ENCODE data around the gene ABCA3. TPM values are rescaled to one million over a fixed set of nuclear protein-coding genes. Genes with fewer than 3 reads are reported as not detected.

The ABCA3 gene
- polyA plus RNA-seq, 1 experiment = 3.8 TPM

DNA sequence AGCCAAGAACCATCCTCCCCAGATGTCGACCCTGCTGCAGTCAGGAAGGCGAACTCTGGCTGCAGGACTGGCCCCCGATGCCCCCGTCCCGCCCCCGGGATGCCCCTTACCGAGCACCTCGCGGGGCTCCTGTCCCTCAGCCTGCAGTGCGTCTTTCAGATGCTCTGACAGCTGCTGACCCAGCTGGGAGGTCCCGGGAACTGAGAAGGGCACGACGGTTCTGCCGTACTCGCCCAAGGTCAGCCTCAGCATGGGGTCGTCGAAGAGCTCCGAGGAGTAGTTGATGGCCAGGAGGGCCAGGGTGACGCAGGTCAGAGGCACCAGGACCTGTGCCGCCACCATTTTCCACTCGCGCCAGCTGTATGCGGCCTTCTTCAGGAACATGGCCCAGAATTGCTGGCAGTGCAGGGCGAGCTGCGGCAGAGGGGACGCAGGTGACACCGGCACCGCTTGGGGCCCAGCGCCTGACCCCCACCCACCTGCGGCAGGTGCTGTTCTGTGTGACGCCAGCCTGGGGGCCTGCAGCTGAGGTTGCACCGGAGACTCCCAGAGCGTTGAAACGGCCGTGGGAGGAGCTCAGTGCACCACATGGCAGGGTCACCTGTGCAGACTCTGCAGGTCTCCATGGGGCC lies 52.5 kb downstream of the ABCA3 start:
- CTCF ChIA-PET = interaction anchor here (1.0 to 1.3 kb wide), 2 partner anchors 15 to 18 kb away, joined by 4 read pairs; no protein-coding TSS in a partner anchor
- POLR2A ChIA-PET = interaction anchor here (0.5 kb wide), 1 partner anchor 414 kb away, joined by 19 read pairs; no protein-coding TSS in a partner anchor
- no peaks in the 10 kb centered on the region for H3K27me3 ChIP-seq (ENCODE audit: control insufficient read depth, insufficient read depth, low read length)

GRCh38 chr16:2286550-2286949 lies 54.0 kb downstream of the ABCA3 start:
- ChIA-PET POLR2A (no interaction called here), CTCF (no interaction called here)
- no peaks in the 10 kb centered on the region for H3K36me3 ChIP-seq (ENCODE audit: control insufficient read depth, insufficient read depth, low read length)
- no peak for DNase-seq (ENCODE audit: low read depth)
- no peaks in the 10 kb centered on the region for H3K27me3 ChIP-seq (ENCODE audit: control insufficient read depth, insufficient read depth, low read length)
- TF ChIP-seq, protein P1, sequence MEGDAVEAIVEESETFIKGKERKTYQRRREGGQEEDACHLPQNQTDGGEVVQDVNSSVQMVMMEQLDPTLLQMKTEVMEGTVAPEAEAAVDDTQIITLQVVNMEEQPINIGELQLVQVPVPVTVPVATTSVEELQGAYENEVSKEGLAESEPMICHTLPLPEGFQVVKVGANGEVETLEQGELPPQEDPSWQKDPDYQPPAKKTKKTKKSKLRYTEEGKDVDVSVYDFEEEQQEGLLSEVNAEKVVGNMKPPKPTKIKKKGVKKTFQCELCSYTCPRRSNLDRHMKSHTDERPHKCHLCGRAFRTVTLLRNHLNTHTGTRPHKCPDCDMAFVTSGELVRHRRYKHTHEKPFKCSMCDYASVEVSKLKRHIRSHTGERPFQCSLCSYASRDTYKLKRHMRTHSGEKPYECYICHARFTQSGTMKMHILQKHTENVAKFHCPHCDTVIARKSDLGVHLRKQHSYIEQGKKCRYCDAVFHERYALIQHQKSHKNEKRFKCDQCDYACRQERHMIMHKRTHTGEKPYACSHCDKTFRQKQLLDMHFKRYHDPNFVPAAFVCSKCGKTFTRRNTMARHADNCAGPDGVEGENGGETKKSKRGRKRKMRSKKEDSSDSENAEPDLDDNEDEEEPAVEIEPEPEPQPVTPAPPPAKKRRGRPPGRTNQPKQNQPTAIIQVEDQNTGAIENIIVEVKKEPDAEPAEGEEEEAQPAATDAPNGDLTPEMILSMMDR (IDR thresholded peaks at IDR 0.05; ENCODE audit: insufficient read depth, low read depth, low read length) = no peak
- no peak overlapping the region for H3K4me3 ChIP-seq (ENCODE audit: low read depth, low read length)

More for the DNA sequence above, 52.5 kb downstream of the ABCA3 start:
- Histone ChIP-seq H3K36me3 (ENCODE audit: control insufficient read depth, insufficient read depth, low read length) (no peaks in the 10 kb centered on the region), H3K4me3 (ENCODE audit: low read depth, low read length) (no peak overlapping the region)
- no peak for DNase-seq (ENCODE audit: low read depth)
- TF ChIP-seq, protein P1 (IDR thresholded peaks at IDR 0.05; ENCODE audit: insufficient read depth, low read depth, low read length) = no peak

- ChIA-PET CTCF (no interaction called here), POLR2A (no interaction called here)
- H3K36me3 ChIP-seq (ENCODE audit: control insufficient read depth, insufficient read depth, low read length) = no peaks in the 10 kb centered on the region
- TF ChIP-seq, protein P1 (IDR thresholded peaks at IDR 0.05; ENCODE audit: insufficient read depth, low read depth, low read length) = no peak
- H3K27me3 ChIP-seq (ENCODE audit: control insufficient read depth, insufficient read depth, low read length) = no peaks in the 10 kb centered on the region
- H3K4me3 ChIP-seq (ENCODE audit: low read depth, low read length) = no peak overlapping the region
- no peak for DNase-seq (ENCODE audit: low read depth)
Measured at GRCh38 chr16:2285731-2286191, 54.8 kb downstream of the ABCA3 start.

GRCh38 chr16:2284797-2285576 lies 55.5 kb downstream of the ABCA3 start:
- H3K27me3 ChIP-seq (ENCODE audit: control insufficient read depth, insufficient read depth, low read length) = no peaks in the 10 kb centered on the region
- ChIA-PET POLR2A (no interaction called here), CTCF (no interaction called here)
- TF ChIP-seq, protein P1 (IDR thresholded peaks at IDR 0.05; ENCODE audit: insufficient read depth, low read depth, low read length) = no peak
- no peak for DNase-seq (ENCODE audit: low read depth)
- H3K4me3 ChIP-seq (ENCODE audit: low read depth, low read length) = no peak overlapping the region
- H3K36me3 ChIP-seq (ENCODE audit: control insufficient read depth, insufficient read depth, low read length) = no peaks in the 10 kb centered on the region

GRCh38 chr16:2284001-2284770 lies 56.3 kb downstream of the ABCA3 start:
- ChIA-PET CTCF (no interaction called here), POLR2A (no interaction called here)
- DNase-seq (ENCODE audit: low read depth) = no peak
- no peak overlapping the region for H3K4me3 ChIP-seq (ENCODE audit: low read depth, low read length)
- TF ChIP-seq, protein P1 (IDR thresholded peaks at IDR 0.05; ENCODE audit: insufficient read depth, low read depth, low read length) = no peak
- no peaks in the 10 kb centered on the region for H3K36me3 ChIP-seq (ENCODE audit: control insufficient read depth, insufficient read depth, low read length)
- no peaks in the 10 kb centered on the region for H3K27me3 ChIP-seq (ENCODE audit: control insufficient read depth, insufficient read depth, low read length)
